Mesendoderm (in vitro differentiated cells): ENCODE measurements around the gene KDM5A. TPM values are rescaled to one million over a fixed set of nuclear protein-coding genes. Genes with fewer than 3 reads are reported as not detected.
A peak's percentile ranks its signal among the peaks of the same experiment; 100 is the strongest.
"Not testable (repeated sequence)": the region's sequence is repeated elsewhere in the genome, so short reads cannot be mapped to it uniquely, and the experiment has no call there.

Source experiments
- DNase-seq: peaks from one replicate; pipeline ENCODE4 v3.0.0; 2013
- H2AK5ac ChIP-seq: 2 replicates; pipeline ENCODE4 v1.6.1; 2013; ENCODE audit warnings: low read length, inconsistent platforms
- H2BK120ac ChIP-seq: 2 replicates; pipeline ENCODE4 v1.6.1; 2013; ENCODE audit warnings: low read depth, mild to moderate bottlenecking, low read length, moderate library complexity, mixed read lengths
- H2BK15ac ChIP-seq: replicated peaks from 2 replicates; pipeline ENCODE4 v1.6.1; 2013; ENCODE audit warnings: low read depth, mild to moderate bottlenecking, moderate library complexity
- H2BK5ac ChIP-seq: 2 replicates; pipeline ENCODE4 v1.6.1; 2013; ENCODE audit warnings: low read length, inconsistent platforms
- H3K18ac ChIP-seq: 2 replicates; pipeline ENCODE4 v1.6.1; 2013; ENCODE audit warnings: mild to moderate bottlenecking, low read length, mixed read lengths
- H3K23ac ChIP-seq: one replicate; pipeline ENCODE4 v1.6.1; 2013; ENCODE audit warnings: low read length
- H3K27ac ChIP-seq: 2 replicates; pipeline ENCODE4 v1.5.1; 2013; ENCODE audit warnings: low read depth, mild to moderate bottlenecking, inconsistent platforms, low read length, moderate library complexity
- H3K27me3 ChIP-seq: 2 replicates; pipeline ENCODE4 v1.6.1; 2013; ENCODE audit warnings: low read length, control low read depth, mild to moderate bottlenecking, inconsistent platforms; ENCODE audit not compliant: insufficient read depth, poor library complexity
- H3K36me3 ChIP-seq: 2 replicates; pipeline ENCODE4 v1.6.1; 2013; ENCODE audit warnings: low read length, inconsistent platforms; ENCODE audit not compliant: control insufficient read depth, insufficient read depth
- H3K4ac ChIP-seq: one replicate; pipeline ENCODE4 v1.6.1; 2013; ENCODE audit warnings: low read depth, mild to moderate bottlenecking, low read length, moderate library complexity
- H3K4me1 ChIP-seq: 2 replicates; pipeline ENCODE4 v1.6.1; 2013; ENCODE audit warnings: low read depth, low read length, inconsistent platforms; ENCODE audit not compliant: control insufficient read depth
- H3K4me2 ChIP-seq: 2 replicates; pipeline ENCODE4 v1.6.1; 2013; ENCODE audit warnings: low read length
- H3K4me3 ChIP-seq: 2 replicates; pipeline ENCODE4 v1.5.1; 2013; ENCODE audit warnings: mild to moderate bottlenecking, low read length
- H3K56ac ChIP-seq: one replicate; pipeline ENCODE4 v1.6.1; 2013; ENCODE audit warnings: low read length
- H3K79me1 ChIP-seq: 2 replicates; pipeline ENCODE4 v1.6.1; 2013; ENCODE audit warnings: low read length, inconsistent platforms
- H3K79me2 ChIP-seq: 2 replicates; pipeline ENCODE4 v1.6.1; 2013; ENCODE audit warnings: mild to moderate bottlenecking, low read length; ENCODE audit not compliant: control insufficient read depth, insufficient read depth
- H3K9ac ChIP-seq: 2 replicates; pipeline ENCODE4 v1.6.1; 2013; ENCODE audit warnings: low read length, inconsistent platforms
- H4K5ac ChIP-seq: one replicate; pipeline ENCODE4 v1.6.1; 2013; ENCODE audit warnings: low read length
- H4K8ac ChIP-seq: one replicate; pipeline ENCODE4 v1.6.1; 2013; ENCODE audit warnings: low read depth, mild to moderate bottlenecking, control low read depth, low read length, moderate library complexity
- WGBS: extraction: QIAGEN DNeasy Blood & Tissue Kit; methylation state at CpG from one replicate; pipeline ENCODE4 v1.1.7; 2013; ENCODE audit warnings: low lambda C conversion rate, missing lambda C conversion rate; ENCODE audit not compliant: insufficient coverage; ENCODE audit errors: extremely low coverage; 5-methylcytosine and 5-hydroxymethylcytosine counted together
- polyA plus RNA-seq, 2 experiments: library from polyadenylated mRNA; stranded (reverse); fragments of 200-250 nt; gene quantifications; one replicate each; pipeline ENCODE4 v1.2.3, GENCODE V29; 2013

KDM5A gene
- polyA plus RNA-seq (2013, experiment 1 of 2): 21.6 TPM
- 20.8 TPM for polyA plus RNA-seq (2013, experiment 2 of 2)

- Histone ChIP-seq H3K27ac (peak within 1 kb of the TSS; percentile 78), H3K79me2 (peaks cover 24% of the 10 kb centered on the region)
Measured at GRCh38 chr12:389142-390096, at the start of gene KDM5A. KDM5A (minus strand) TSS chr12:389320; CDS start chr12:389091, 229 bp downstream.

GRCh38 chr12:435737-436136, 46.6 kb upstream of the KDM5A start:
- H3K56ac ChIP-seq, H3K4me2 ChIP-seq, H2BK5ac ChIP-seq, H3K23ac ChIP-seq, H3K27ac ChIP-seq, H3K79me1 ChIP-seq, H2BK120ac ChIP-seq, H3K4me3 ChIP-seq, H4K8ac ChIP-seq, H3K4ac ChIP-seq, H3K4me1 ChIP-seq, DNase-seq, H3K36me3 ChIP-seq, H3K27me3 ChIP-seq, H3K18ac ChIP-seq, H3K79me2 ChIP-seq, H2AK5ac ChIP-seq, H2BK15ac ChIP-seq, H4K5ac ChIP-seq, H3K9ac ChIP-seq: not testable (repeated sequence)
- no CpG with 5 or more reads among the region's 2 CpGs for WGBS

More at GRCh38 chr12:389142-390096, at the start of gene KDM5A:
- Histone ChIP-seq H3K4me3 (peak within 1 kb of the TSS; percentile 96), H4K5ac (peak within 1 kb of the TSS; percentile 94), H2BK120ac (no peak within 1 kb of the TSS), H2AK5ac (peak within 1 kb of the TSS; percentile 95), H2BK15ac (no peak within 1 kb of the TSS), H3K4me2 (peak within 1 kb of the TSS; percentile 79), H4K8ac (peak within 1 kb of the TSS; percentile 70), H3K36me3 (no peaks in the 10 kb centered on the region), H3K56ac (peak within 1 kb of the TSS; percentile 99), H3K27me3 (no peaks in the 10 kb centered on the region), H3K4ac (no peak within 1 kb of the TSS), H3K18ac (peak within 1 kb of the TSS; percentile 69), H3K4me1 (peaks cover 2% of the 10 kb centered on the region), H2BK5ac (peak within 1 kb of the TSS; percentile 92), H3K9ac (peak within 1 kb of the TSS; percentile 98), H3K23ac (no peak within 1 kb of the TSS), H3K79me1 (peaks cover 4% of the 10 kb centered on the region)
- WGBS: no CpG with 5 or more reads among the region's 53 CpGs
- peak; percentile 97 for DNase-seq

- H3K79me2 ChIP-seq: no peaks in the 10 kb centered on the region
- WGBS: no CpG with 5 or more reads among the region's 3 CpGs
- no peak overlapping the region for H3K18ac ChIP-seq
Measured at GRCh38 chr12:422526-422925, 33.4 kb upstream of the KDM5A start.

DNA sequence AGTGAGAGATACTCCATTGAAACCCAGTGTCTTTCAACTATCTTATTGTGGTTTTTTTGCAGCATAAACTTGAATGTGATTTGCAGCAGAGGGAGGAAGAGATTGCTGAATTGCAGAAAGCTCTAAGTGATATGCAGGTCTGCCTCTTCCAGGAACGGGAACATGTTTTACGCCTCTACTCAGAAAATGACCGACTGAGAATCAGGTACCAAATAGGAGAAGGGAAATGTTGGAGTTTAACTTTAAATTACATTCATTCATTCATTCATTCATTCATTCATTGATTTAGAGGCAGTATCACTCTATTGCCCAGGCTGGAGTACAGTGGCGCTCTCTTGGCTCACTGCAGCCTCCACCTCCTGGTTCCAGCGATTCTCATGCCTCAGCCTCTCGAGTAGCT, 29.3 kb upstream of the KDM5A start:
- H3K4me3 ChIP-seq: no peak overlapping the region
- H3K79me1 ChIP-seq: no peaks in the 10 kb centered on the region
- H3K79me2 ChIP-seq: no peaks in the 10 kb centered on the region
- no peak overlapping the region for H3K18ac ChIP-seq
- no peak overlapping the region for H3K4ac ChIP-seq
- H2BK5ac ChIP-seq: no peak overlapping the region
- H4K5ac ChIP-seq: no peak overlapping the region
- no peak overlapping the region for H3K23ac ChIP-seq
- no peaks in the 10 kb centered on the region for H3K27me3 ChIP-seq
- peaks cover 9% of the 10 kb centered on the region for H3K36me3 ChIP-seq
- H3K9ac ChIP-seq: no peak overlapping the region
- H4K8ac ChIP-seq: no peak overlapping the region
- no peak overlapping the region for H3K56ac ChIP-seq
- DNase-seq: no peak
- no peak overlapping the region for H2BK15ac ChIP-seq
- no peak overlapping the region for H2AK5ac ChIP-seq
- no peak overlapping the region for H2BK120ac ChIP-seq
- WGBS: no CpG with 5 or more reads among the region's 6 CpGs
- H3K27ac ChIP-seq: no peak overlapping the region
- H3K4me2 ChIP-seq: no peak overlapping the region
- no peaks in the 10 kb centered on the region for H3K4me1 ChIP-seq

More at GRCh38 chr12:422526-422925, 33.4 kb upstream of the KDM5A start:
- Histone ChIP-seq H3K4me2 (no peak overlapping the region), H3K27ac (no peak overlapping the region), H3K4me3 (no peak overlapping the region), H3K23ac (no peak overlapping the region), H2BK120ac (no peak overlapping the region), H4K8ac (no peak overlapping the region), H2BK15ac (no peak overlapping the region), H2BK5ac (no peak overlapping the region), H4K5ac (no peak overlapping the region), H3K27me3 (no peaks in the 10 kb centered on the region), H3K79me1 (no peaks in the 10 kb centered on the region), H3K56ac (no peak overlapping the region), H3K4ac (no peak overlapping the region), H2AK5ac (no peak overlapping the region), H3K9ac (no peak overlapping the region), H3K36me3 (peaks cover 5% of the 10 kb centered on the region), H3K4me1 (no peaks in the 10 kb centered on the region)
- no peak for DNase-seq

DNA sequence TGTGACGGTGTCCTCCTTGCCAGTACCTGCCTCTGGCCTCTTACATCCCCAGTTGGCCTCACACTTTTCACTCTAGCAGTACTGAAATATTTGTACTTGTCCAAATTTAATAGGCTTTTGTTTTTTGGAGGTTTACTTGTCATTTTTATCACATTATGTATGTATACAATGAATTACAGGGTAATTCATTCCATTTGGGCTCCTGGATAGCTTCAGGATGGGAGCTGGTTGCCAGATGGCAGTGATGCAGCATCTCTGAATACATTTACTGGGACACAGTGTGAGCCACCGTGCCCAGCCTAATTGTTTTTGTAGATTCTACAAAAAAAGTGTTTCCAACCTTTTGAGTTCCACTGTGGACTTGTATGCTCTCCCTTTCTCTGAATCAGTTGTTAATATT, 25.7 kb upstream of the KDM5A start:
- no peak overlapping the region for H3K4me2 ChIP-seq
- H2AK5ac ChIP-seq: no peak overlapping the region
- H3K36me3 ChIP-seq: peaks cover 12% of the 10 kb centered on the region
- no peak overlapping the region for H3K18ac ChIP-seq
- no CpG with 5 or more reads among the region's 2 CpGs for WGBS
- DNase-seq: no peak
- H3K27ac ChIP-seq: no peak overlapping the region
- no peak overlapping the region for H3K4me3 ChIP-seq
- no peaks in the 10 kb centered on the region for H3K27me3 ChIP-seq
- no peak overlapping the region for H3K23ac ChIP-seq
- H4K5ac ChIP-seq: no peak overlapping the region
- no peak overlapping the region for H2BK5ac ChIP-seq
- no peaks in the 10 kb centered on the region for H3K79me1 ChIP-seq
- H3K4ac ChIP-seq: no peak overlapping the region
- no peak overlapping the region for H2BK15ac ChIP-seq
- no peaks in the 10 kb centered on the region for H3K4me1 ChIP-seq
- H4K8ac ChIP-seq: no peak overlapping the region
- no peak overlapping the region for H3K56ac ChIP-seq
- no peaks in the 10 kb centered on the region for H3K79me2 ChIP-seq
- no peak overlapping the region for H2BK120ac ChIP-seq
- H3K9ac ChIP-seq: no peak overlapping the region
